CD4-positive, alpha-beta T cell treated with Interleukin-1 beta for 1 hour (primary cell): ENCODE data around the gene BTBD1.

Experiments used
- DNase-seq, 2 donors: peaks; one replicate each; pipeline ENCODE4 v3.0.0-alpha.2; 2020 to 2022

Gene BTBD1

DNA sequence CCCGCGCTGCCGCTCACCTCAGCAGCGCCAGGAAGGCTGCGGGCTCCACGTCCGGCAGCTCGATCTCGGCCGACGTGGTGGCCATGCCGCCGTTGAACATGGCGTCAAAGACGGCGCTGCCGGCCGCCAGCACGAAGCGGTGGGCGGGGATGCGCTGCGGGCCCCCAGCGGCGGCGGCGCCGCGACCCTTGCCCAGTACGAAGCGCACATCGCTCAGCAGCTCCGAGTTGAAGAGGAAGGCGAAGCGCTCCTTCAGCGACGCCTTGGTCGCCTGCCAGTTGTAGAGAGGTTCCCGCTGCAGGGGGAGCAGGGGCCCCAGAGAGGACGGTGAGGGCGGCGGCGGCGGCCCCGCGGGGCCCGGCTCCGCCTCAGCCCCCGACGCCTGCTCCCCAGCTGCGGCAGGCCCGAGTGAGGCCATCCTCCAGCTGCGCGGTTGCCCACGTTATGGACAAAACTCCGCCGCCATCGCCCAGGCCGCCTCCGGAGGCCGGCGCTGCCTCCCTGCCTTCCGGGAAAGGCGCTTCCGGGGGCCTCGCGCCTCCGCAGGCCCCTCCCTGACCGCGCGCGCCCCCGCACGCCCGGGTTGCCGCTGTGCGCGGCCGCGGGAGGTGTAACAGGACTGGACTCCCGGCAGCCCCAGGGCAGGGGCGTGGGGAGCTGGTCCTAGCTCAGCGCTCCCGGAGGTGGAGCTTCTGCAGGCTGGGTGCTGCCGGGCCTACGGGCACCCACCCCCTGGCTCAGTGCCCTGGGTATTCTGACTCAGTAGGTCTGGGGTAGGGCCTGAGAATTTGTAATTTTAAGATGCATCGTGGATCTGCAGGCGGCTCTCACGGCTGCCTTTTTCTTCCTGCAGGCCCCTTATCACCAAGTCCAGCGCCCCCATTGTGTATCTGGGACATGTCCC is at the start of gene BTBD1:
BTBD1 (minus strand) TSS at position 519 of the 904 bp plus-strand sequence; CDS start at position 418, 101 bp downstream.
- DNase-seq: peak; percentile 79 to 83

GRCh38 chr15:83115831-83116565 is 48.9 kb upstream of the BTBD1 start:
- no peak for DNase-seq

DNA sequence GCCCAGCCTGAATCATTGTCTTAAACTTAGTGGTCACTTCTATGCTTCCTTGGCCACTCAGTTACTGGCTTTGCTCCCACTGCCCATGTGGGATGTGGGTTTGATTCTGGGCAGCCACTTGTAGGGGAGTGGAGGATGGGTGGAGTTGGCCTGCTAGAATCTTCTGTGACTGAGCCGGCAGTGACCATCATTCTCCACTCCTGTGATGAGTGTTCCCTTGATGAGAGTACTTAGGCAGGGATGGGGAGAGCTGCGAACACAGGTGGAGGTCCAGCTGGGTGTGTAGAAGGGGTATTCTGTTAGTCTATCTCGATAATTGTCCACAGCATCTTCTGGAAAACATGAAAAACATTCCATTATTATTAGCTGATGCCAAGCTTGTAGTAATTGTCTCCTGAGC is 48.4 kb upstream of the BTBD1 start:
- DNase-seq: no peak

- DNase-seq: no peak
These were observed 47.8 kb upstream of the BTBD1 start for GRCh38 chr15:83114856-83115255.

DNA sequence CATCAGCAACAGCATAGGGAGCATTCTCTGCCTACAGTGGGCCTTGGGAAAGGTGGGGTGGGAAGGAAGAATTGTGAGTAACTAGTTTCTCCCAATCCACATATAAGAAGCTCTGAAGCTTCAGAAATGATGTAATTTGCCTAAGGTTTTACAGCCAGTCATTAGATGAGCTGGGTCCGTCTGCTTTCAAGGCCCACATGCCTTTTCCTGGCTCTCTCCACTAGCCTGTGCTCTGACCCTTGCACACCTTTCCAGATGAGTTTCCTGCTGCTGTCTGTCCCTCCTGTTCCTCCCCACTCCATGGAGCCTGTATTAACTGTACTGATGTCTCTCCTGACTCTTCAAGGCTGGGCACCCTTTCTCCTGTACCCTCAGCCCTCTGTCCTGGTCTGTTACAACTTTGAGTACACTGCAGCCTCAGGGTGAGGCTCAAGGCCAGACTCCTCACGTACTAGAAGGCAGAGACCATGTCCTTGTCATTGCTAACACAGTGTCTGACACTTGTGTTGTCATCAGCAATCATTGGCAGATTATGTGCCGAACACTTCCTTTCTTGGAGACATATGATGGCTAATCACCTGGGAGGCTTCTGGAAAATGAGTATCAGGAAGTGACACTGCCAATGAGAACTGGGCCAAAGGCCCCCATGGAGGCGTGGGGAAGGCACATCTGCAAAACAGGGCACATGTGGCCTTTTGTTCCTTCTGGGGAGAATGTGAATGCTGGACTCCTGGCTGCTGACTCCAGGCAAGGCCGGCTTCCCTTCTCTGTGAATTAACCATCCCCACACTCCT is 47.0 kb upstream of the BTBD1 start:
- DNase-seq: no peak

GRCh38 chr15:83112956-83113299 is 45.9 kb upstream of the BTBD1 start:
- no peak for DNase-seq

GRCh38 chr15:83112233-83112955 is 45.3 kb upstream of the BTBD1 start:
- DNase-seq: no peak

GRCh38 chr15:83111149-83111548 is 44.1 kb upstream of the BTBD1 start:
- no peak for DNase-seq

DNA sequence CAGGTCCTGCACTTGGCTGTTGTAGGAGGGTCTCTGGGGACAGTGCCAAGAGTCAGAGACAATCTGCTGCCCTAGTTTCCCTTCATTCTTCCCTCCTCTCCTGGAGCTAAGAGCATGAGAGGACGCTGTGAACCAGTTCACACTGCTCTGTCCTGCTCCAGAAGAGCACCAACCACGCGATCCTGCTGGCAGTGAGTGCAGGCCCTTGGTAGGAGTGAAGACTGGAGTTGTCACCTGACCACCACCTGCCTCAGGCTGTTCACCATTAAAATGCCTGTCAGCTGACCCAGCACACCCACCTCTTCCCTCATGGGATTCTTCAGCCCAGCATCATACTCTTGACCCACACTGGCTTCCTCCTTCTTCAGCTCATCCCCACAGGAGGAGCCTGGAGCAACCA is 43.3 kb upstream of the BTBD1 start:
- no peak for DNase-seq

DNA sequence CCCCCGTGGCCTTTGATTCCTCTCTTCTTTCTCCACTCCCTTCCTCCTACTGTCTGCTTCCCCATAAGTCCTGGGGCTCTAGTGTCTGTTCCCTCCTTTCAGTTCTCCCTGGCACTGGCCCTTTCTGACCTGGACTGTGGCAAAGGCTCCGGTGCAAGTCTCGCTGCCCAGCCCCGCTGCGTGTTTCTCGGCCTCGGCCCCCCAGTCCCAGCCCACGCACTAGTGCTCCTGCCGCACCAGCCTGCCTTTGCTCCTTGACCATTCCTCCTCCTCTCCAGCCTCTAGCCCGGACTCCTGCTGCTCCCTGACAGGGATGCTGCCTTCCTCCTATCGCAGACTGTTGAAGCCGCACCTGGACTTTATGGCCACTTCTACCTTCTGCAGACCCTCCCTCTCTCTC is 42.5 kb upstream of the BTBD1 start:
- DNase-seq: no peak

DNA sequence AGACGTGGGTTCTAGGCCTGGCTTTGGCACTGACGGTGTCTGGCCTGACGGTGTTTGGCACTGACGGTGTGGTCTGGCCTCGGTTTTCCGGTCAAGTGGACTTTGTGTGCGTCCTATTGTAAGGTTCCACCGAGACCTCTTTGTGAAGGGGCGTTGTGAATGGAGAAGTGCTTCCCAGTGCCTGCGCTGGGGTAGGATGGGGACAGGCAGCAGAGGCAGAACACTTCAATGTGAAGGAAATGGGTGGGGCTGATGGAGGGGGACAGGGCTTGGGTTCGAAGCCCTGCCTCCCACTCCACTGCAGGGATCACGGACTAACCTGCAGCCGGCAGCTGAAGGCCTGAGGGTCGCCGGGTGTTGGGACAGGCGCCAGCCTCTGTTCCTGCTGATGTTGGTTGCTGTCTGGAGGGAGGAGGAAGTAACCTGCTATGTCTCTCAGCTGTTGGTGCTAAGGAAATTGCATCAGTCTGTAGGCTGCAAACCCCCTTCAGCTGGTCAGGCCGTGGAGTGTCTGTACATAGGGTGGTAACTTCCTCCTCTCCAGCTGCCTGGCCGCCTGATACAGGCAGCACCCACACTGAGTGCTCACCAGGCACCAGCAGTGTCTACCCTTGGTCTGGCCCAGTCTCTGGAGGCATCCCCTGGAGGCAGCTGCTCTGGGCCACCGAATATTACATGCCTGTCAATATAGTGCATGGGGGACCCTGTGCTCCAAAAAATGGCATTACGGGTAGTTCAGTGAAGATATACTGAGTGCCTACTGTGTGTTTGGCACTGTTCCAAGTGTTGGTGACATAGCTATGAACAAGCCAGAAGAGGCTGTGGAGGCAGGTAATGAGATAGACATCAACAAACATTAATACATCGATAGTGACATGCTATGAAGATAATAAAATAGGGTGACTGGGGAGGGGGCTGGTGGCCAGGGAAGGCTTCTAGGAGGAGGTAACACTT is 41.5 kb upstream of the BTBD1 start:
- peak; percentile 17 to 77 for DNase-seq

- no peak for DNase-seq
These were observed 40.8 kb upstream of the BTBD1 start for GRCh38 chr15:83107841-83108181.

- peak; percentile 3 to 6 for DNase-seq
These were observed 40.2 kb upstream of the BTBD1 start, which contains the start of gene TM6SF1 for GRCh38 chr15:83106994-83107840. TSS of gene TM6SF1 (plus strand) at chr15:83107645. CDS start at chr15:83107681, 36 bp downstream.

GRCh38 chr15:83105440-83105839 is 38.4 kb upstream of the BTBD1 start:
- no peak for DNase-seq

- no peak for DNase-seq
These were observed 37.1 kb upstream of the BTBD1 start for GRCh38 chr15:83104141-83104540.

DNA sequence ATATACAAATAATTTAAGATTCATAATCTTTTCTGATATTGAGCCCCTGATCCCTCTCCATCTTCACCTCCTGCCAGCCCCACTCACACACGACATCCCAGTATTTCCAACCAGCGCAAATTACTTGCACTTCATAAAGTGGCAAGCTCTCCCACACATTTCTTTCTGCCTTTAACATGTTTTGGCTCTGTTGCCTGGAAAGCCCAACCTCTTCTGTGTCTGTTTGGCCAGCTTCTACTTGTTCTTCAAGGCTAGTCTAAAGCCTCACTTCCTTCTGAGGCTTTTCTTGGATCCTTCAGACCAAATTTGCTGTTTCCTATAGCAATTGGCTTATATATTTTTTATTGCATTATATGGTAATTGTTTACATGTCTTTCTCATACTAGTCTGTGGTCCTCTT is 35.3 kb upstream of the BTBD1 start:
- DNase-seq: no peak

DNA sequence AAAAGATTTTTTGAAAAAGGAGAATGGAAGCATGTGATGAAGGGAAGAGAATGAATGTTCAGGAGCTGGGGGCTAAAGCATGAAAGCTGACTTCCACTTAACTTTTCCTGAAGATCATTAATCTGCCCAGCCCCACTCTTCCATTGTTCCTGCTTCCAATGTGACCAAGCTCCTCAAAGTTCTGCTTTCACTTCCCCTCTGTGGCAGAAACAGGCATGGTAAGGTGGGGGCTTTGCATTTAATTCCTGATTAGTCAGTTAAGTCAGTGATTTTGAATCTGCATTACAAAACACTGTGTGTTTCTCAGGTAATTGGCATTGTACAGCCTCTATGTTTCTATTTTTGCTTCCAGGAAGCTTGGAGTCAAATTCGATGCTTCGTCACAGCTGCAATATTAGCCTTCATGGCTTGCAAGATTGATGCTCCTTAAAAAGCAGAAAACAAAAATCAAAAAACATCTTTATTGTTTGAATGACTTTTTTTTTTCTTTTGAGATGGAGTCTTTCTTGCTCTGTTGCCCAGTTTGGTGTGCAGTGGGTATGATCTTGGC is 33.1 kb upstream of the BTBD1 start:
- DNase-seq: no peak

GRCh38 chr15:83099290-83099689 is 32.2 kb upstream of the BTBD1 start:
- DNase-seq: no peak

DNA sequence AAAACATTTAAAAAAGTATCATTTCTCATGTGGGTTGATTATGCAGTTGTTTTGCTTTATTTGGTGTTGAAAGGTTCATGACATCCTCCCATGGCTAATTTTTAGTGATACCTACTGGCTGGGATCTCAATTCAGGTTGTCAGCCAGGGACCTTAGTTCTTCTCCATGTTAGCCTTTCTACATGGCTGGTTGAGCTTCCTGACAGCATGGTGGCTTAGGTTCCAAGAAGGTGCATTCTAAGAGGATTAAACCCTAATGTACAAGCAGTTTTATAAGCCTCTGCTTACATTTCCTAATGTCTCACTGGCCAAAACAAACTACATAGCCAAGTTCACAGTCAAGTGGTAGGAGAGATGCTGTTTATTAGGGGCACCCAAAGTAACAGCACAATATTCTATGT is 31.0 kb upstream of the BTBD1 start:
- no peak for DNase-seq

GRCh38 chr15:83094583-83094982 is 27.5 kb upstream of the BTBD1 start:
- DNase-seq: no peak
